Measurements from ENCODE around the gene CYB5RL. TPM values are rescaled to one million over a fixed set of nuclear protein-coding genes. Genes with fewer than 3 reads are reported as not detected.
"Not testable (repeated sequence)": the region's sequence is repeated elsewhere in the genome, so short reads cannot be mapped to it uniquely, and the experiment has no call there.

The CYB5RL gene
- total RNA-seq: 7.8 TPM

- peak; percentile 96 for DNase-seq (ENCODE audit: low spot score)
Observed at GRCh38 chr1:54199765-54200518, at the start of gene CYB5RL, which contains the start of gene MRPL37. TSS of gene CYB5RL (minus strand) at chr1:54200030. CDS start at chr1:54195616, 4,414 bp downstream. TSS of gene MRPL37 (plus strand) at chr1:54200167. CDS start at chr1:54200244, 77 bp downstream.

- DNase-seq (ENCODE audit: low spot score): no peak
Observed at GRCh38 chr1:54248966-54249365, 49.1 kb upstream of the CYB5RL start.

GRCh38 chr1:54247863-54248515 lies 48.2 kb upstream of the CYB5RL start:
- DNase-seq (ENCODE audit: low spot score): no peak

GRCh38 chr1:54246116-54246721 lies 46.4 kb upstream of the CYB5RL start:
- no peak for DNase-seq (ENCODE audit: low spot score)

GRCh38 chr1:54245501-54245900 lies 45.7 kb upstream of the CYB5RL start:
- no peak for DNase-seq (ENCODE audit: low spot score)

- no peak for DNase-seq (ENCODE audit: low spot score)
Observed at GRCh38 chr1:54244655-54245054, 44.8 kb upstream of the CYB5RL start.

- no peak for DNase-seq (ENCODE audit: low spot score)
Observed at GRCh38 chr1:54243022-54243421, 43.2 kb upstream of the CYB5RL start.

GRCh38 chr1:54241364-54241763 lies 41.5 kb upstream of the CYB5RL start:
- DNase-seq (ENCODE audit: low spot score): no peak

GRCh38 chr1:54240741-54241335 lies 41.0 kb upstream of the CYB5RL start:
- no peak for DNase-seq (ENCODE audit: low spot score)

- DNase-seq (ENCODE audit: low spot score): no peak
Observed at GRCh38 chr1:54239631-54240031, 39.8 kb upstream of the CYB5RL start.

GRCh38 chr1:54239035-54239383 lies 39.2 kb upstream of the CYB5RL start:
- DNase-seq (ENCODE audit: low spot score): no peak

- DNase-seq (ENCODE audit: low spot score): no peak
Observed at GRCh38 chr1:54238353-54239034, 38.7 kb upstream of the CYB5RL start.

GRCh38 chr1:54237586-54237985 lies 37.8 kb upstream of the CYB5RL start:
- DNase-seq (ENCODE audit: low spot score): no peak

- no peak for DNase-seq (ENCODE audit: low spot score)
Observed at GRCh38 chr1:54234284-54234683, 34.5 kb upstream of the CYB5RL start.

GRCh38 chr1:54233196-54233595 lies 33.4 kb upstream of the CYB5RL start:
- DNase-seq (ENCODE audit: low spot score): not testable (repeated sequence)

- DNase-seq (ENCODE audit: low spot score): no peak
Observed at GRCh38 chr1:54230507-54231339, 30.9 kb upstream of the CYB5RL start.

GRCh38 chr1:54229281-54229891 lies 29.6 kb upstream of the CYB5RL start:
- DNase-seq (ENCODE audit: low spot score): no peak

- no peak for DNase-seq (ENCODE audit: low spot score)
Observed at GRCh38 chr1:54228638-54229079, 28.8 kb upstream of the CYB5RL start.

GRCh38 chr1:54227891-54228310 lies 28.1 kb upstream of the CYB5RL start:
- DNase-seq (ENCODE audit: low spot score): no peak

- DNase-seq (ENCODE audit: low spot score): no peak
Observed at GRCh38 chr1:54227091-54227602, 27.3 kb upstream of the CYB5RL start.
